Stimulated activated memory B cell treated with anti-CD40 and anti-IgM and Interleukin-4, amounts not matched to agents 10 μg/mL and 1 μg/mL and 100 μg/mL, for 72 hours (primary cell): ENCODE data around the gene PIK3CG.
"Not testable (repeated sequence)": the region's sequence is repeated elsewhere in the genome, so short reads cannot be mapped to it uniquely, and the experiment has no call there.

Experiments
- ATAC-seq: fragments of 150-1000 bp; cut with Tn5 transposase; 2 replicates; pipeline ENCODE4 v1.10.0; 2021
- H3K27ac Mint-ChIP-seq: one replicate; pipeline ENCODE4 v1.8.0; 2022; ENCODE audit warnings: mild to moderate bottlenecking, mixed read lengths
- H3K27me3 Mint-ChIP-seq: one replicate; pipeline ENCODE4 v1.8.0; 2022; ENCODE audit warnings: mixed read lengths
- H3K36me3 Mint-ChIP-seq: one replicate; pipeline ENCODE4 v1.8.0; 2022; ENCODE audit warnings: mixed read lengths
- H3K4me1 Mint-ChIP-seq: one replicate; pipeline ENCODE4 v1.8.0; 2022; ENCODE audit warnings: mixed read lengths
- H3K4me3 Mint-ChIP-seq: one replicate; pipeline ENCODE4 v1.8.0; 2022; ENCODE audit warnings: mild to moderate bottlenecking, moderate library complexity, mixed read lengths
- H3K9me3 Mint-ChIP-seq: one replicate; pipeline ENCODE4 v1.8.0; 2022; ENCODE audit warnings: mixed read lengths

PIK3CG gene

GRCh38 chr7:106865130-106866041 lies at the start of gene PIK3CG:
TSS of gene PIK3CG (plus strand) at chr7:106865282. CDS start at chr7:106867562, 2,280 bp downstream.
- peak; percentile 93 for ATAC-seq
- peak within 1 kb of the TSS; percentile 90 for H3K27ac Mint-ChIP-seq
- peaks cover 39% of the 10 kb centered on the region for H3K36me3 Mint-ChIP-seq
- peaks cover 63% of the 10 kb centered on the region for H3K4me1 Mint-ChIP-seq
- peak within 1 kb of the TSS; percentile 89 for H3K4me3 Mint-ChIP-seq
- no peaks in the 10 kb centered on the region for H3K9me3 Mint-ChIP-seq
- no peaks in the 10 kb centered on the region for H3K27me3 Mint-ChIP-seq

- no peaks in the 10 kb centered on the region for H3K9me3 Mint-ChIP-seq
- no peaks in the 10 kb centered on the region for H3K27me3 Mint-ChIP-seq
- no peak for ATAC-seq
- H3K27ac Mint-ChIP-seq, result no peak overlapping the region
- no peak overlapping the region for H3K4me3 Mint-ChIP-seq
- H3K36me3 Mint-ChIP-seq, result no peaks in the 10 kb centered on the region
- peaks cover 5% of the 10 kb centered on the region for H3K4me1 Mint-ChIP-seq
These were observed 48.0 kb upstream of the PIK3CG start for GRCh38 chr7:106817098-106817497.

GRCh38 chr7:106818736-106819135 lies 46.3 kb upstream of the PIK3CG start:
- no peak for ATAC-seq
- no peaks in the 10 kb centered on the region for H3K27me3 Mint-ChIP-seq

GRCh38 chr7:106819546-106819945 lies 45.5 kb upstream of the PIK3CG start:
- no peaks in the 10 kb centered on the region for H3K27me3 Mint-ChIP-seq
- no peaks in the 10 kb centered on the region for H3K9me3 Mint-ChIP-seq
- ATAC-seq, result no peak
- H3K27ac Mint-ChIP-seq, result no peak overlapping the region
- H3K36me3 Mint-ChIP-seq, result no peaks in the 10 kb centered on the region
- H3K4me1 Mint-ChIP-seq, result no peaks in the 10 kb centered on the region
- H3K4me3 Mint-ChIP-seq, result no peak overlapping the region

More at GRCh38 chr7:106818736-106819135, 46.3 kb upstream of the PIK3CG start:
- H3K4me1 Mint-ChIP-seq, result no peaks in the 10 kb centered on the region
- H3K4me3 Mint-ChIP-seq, result no peak overlapping the region
- no peak overlapping the region for H3K27ac Mint-ChIP-seq
- H3K9me3 Mint-ChIP-seq, result no peaks in the 10 kb centered on the region
- H3K36me3 Mint-ChIP-seq, result no peaks in the 10 kb centered on the region

GRCh38 chr7:106820321-106821217 lies 44.5 kb upstream of the PIK3CG start:
- H3K4me1 Mint-ChIP-seq, result no peaks in the 10 kb centered on the region
- no peak overlapping the region for H3K4me3 Mint-ChIP-seq
- no peak for ATAC-seq
- no peak overlapping the region for H3K27ac Mint-ChIP-seq
- H3K9me3 Mint-ChIP-seq, result no peaks in the 10 kb centered on the region
- no peaks in the 10 kb centered on the region for H3K36me3 Mint-ChIP-seq
- no peaks in the 10 kb centered on the region for H3K27me3 Mint-ChIP-seq

GRCh38 chr7:106823631-106824030 lies 41.5 kb upstream of the PIK3CG start:
- H3K9me3 Mint-ChIP-seq, result no peaks in the 10 kb centered on the region
- H3K4me1 Mint-ChIP-seq, result no peaks in the 10 kb centered on the region
- H3K4me3 Mint-ChIP-seq, result no peak overlapping the region
- H3K36me3 Mint-ChIP-seq, result no peaks in the 10 kb centered on the region
- H3K27ac Mint-ChIP-seq, result no peak overlapping the region
- H3K27me3 Mint-ChIP-seq, result no peaks in the 10 kb centered on the region
- no peak for ATAC-seq

- no peak for ATAC-seq
- H3K27me3 Mint-ChIP-seq, result no peaks in the 10 kb centered on the region
- no peak overlapping the region for H3K4me3 Mint-ChIP-seq
- no peak overlapping the region for H3K27ac Mint-ChIP-seq
- H3K36me3 Mint-ChIP-seq, result no peaks in the 10 kb centered on the region
- H3K9me3 Mint-ChIP-seq, result peaks cover under 1% of the 10 kb centered on the region
- no peaks in the 10 kb centered on the region for H3K4me1 Mint-ChIP-seq
These were observed 40.6 kb upstream of the PIK3CG start for GRCh38 chr7:106824458-106824857.

GRCh38 chr7:106827626-106828025 lies 37.5 kb upstream of the PIK3CG start:
- no peak overlapping the region for H3K4me3 Mint-ChIP-seq
- no peaks in the 10 kb centered on the region for H3K4me1 Mint-ChIP-seq
- no peaks in the 10 kb centered on the region for H3K27me3 Mint-ChIP-seq
- peaks cover 15% of the 10 kb centered on the region for H3K9me3 Mint-ChIP-seq
- peaks cover 15% of the 10 kb centered on the region for H3K36me3 Mint-ChIP-seq
- no peak overlapping the region for H3K27ac Mint-ChIP-seq
- no peak for ATAC-seq

GRCh38 chr7:106829496-106829895 lies 35.6 kb upstream of the PIK3CG start:
- Mint-ChIP-seq H3K4me1 (no peaks in the 10 kb centered on the region), H3K36me3 (peaks cover 15% of the 10 kb centered on the region), H3K9me3 (peaks cover 15% of the 10 kb centered on the region), H3K27me3 (no peaks in the 10 kb centered on the region), H3K27ac (no peak overlapping the region), H3K4me3 (no peak overlapping the region)
- no peak for ATAC-seq

- H3K36me3 Mint-ChIP-seq, result peaks cover 15% of the 10 kb centered on the region
- peaks cover 15% of the 10 kb centered on the region for H3K9me3 Mint-ChIP-seq
- not testable (repeated sequence) for H3K4me1 Mint-ChIP-seq, H3K27ac Mint-ChIP-seq, ATAC-seq, H3K4me3 Mint-ChIP-seq, H3K27me3 Mint-ChIP-seq
These were observed 34.2 kb upstream of the PIK3CG start for GRCh38 chr7:106830896-106831295.

GRCh38 chr7:106836816-106837215 lies 28.3 kb upstream of the PIK3CG start:
- Mint-ChIP-seq H3K9me3 (no peaks in the 10 kb centered on the region), H3K27ac (no peak overlapping the region), H3K36me3 (no peaks in the 10 kb centered on the region), H3K4me3 (no peak overlapping the region), H3K4me1 (peaks cover 7% of the 10 kb centered on the region), H3K27me3 (no peaks in the 10 kb centered on the region)
- no peak for ATAC-seq

GRCh38 chr7:106839511-106839910 lies 25.6 kb upstream of the PIK3CG start:
- peak; percentile 73 for ATAC-seq
- H3K9me3 Mint-ChIP-seq, result no peaks in the 10 kb centered on the region

GRCh38 chr7:106840342-106840741 lies 24.7 kb upstream of the PIK3CG start:
- ATAC-seq, result no peak
- no peaks in the 10 kb centered on the region for H3K36me3 Mint-ChIP-seq
- no peaks in the 10 kb centered on the region for H3K27me3 Mint-ChIP-seq
- no peak overlapping the region for H3K4me3 Mint-ChIP-seq
- H3K27ac Mint-ChIP-seq, result no peak overlapping the region
- H3K9me3 Mint-ChIP-seq, result no peaks in the 10 kb centered on the region
- peaks cover 13% of the 10 kb centered on the region for H3K4me1 Mint-ChIP-seq

More at GRCh38 chr7:106839511-106839910, 25.6 kb upstream of the PIK3CG start:
- Mint-ChIP-seq H3K27ac (no peak overlapping the region), H3K4me3 (no peak overlapping the region), H3K4me1 (peaks cover 13% of the 10 kb centered on the region), H3K36me3 (no peaks in the 10 kb centered on the region), H3K27me3 (no peaks in the 10 kb centered on the region)

GRCh38 chr7:106841896-106842390 lies 23.1 kb upstream of the PIK3CG start:
- peak; percentile 47 for ATAC-seq
- no peak overlapping the region for H3K4me3 Mint-ChIP-seq
- no peak overlapping the region for H3K27ac Mint-ChIP-seq
- no peaks in the 10 kb centered on the region for H3K36me3 Mint-ChIP-seq
- no peaks in the 10 kb centered on the region for H3K27me3 Mint-ChIP-seq
- no peaks in the 10 kb centered on the region for H3K9me3 Mint-ChIP-seq
- peaks cover 13% of the 10 kb centered on the region for H3K4me1 Mint-ChIP-seq

- peaks cover 10% of the 10 kb centered on the region for H3K4me1 Mint-ChIP-seq
- H3K4me3 Mint-ChIP-seq, result no peak overlapping the region
- H3K9me3 Mint-ChIP-seq, result no peaks in the 10 kb centered on the region
- no peak for ATAC-seq
- H3K27ac Mint-ChIP-seq, result no peak overlapping the region
- no peaks in the 10 kb centered on the region for H3K27me3 Mint-ChIP-seq
- no peaks in the 10 kb centered on the region for H3K36me3 Mint-ChIP-seq
These were observed 20.6 kb upstream of the PIK3CG start for GRCh38 chr7:106844279-106844997.
